ENCODE data around the gene ATP10A.
A peak's percentile ranks its signal among the peaks of the same experiment; 100 is the strongest.

The ATP10A gene

DNA sequence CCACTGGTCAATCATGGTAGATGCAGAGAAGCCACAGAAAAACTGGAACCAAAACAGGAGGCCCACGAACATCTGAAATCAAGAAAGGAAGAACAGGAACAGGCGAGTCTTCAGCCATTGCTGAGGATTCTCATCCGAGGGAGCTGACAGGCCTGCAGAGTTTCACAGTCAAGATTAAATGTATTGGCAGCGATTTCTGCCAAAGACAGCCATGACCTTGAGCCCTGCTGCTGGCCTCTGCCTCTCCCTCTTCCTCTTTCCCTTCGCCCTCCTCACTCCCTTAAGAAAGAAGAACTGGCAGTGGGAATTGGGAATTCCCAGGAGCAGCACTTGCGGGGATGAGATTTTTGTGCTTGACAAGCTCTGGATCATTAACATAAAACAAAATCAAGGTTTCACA is 179.7 kb downstream of the ATP10A start:
- no CpG with 5 or more reads among the region's 6 CpGs for WGBS, 2 donors (ENCODE audit: extremely low coverage in 2 of 2, insufficient read length in 2 of 2, insufficient replicate concordance in 1 of 2)

GRCh38 chr15:25682340-25682739 is 180.8 kb downstream of the ATP10A start:
- Histone ChIP-seq H3K4me1 (ENCODE audit: control insufficient read depth in 2 of 2, insufficient read depth in 1 of 2, low read depth in 1 of 2, low read length in 2 of 2) (peaks cover 8 to 10% of the 10 kb centered on the region in 2 donors), H3K18ac (ENCODE audit: low read length) (peak overlapping the region; percentile 13), H2BK120ac (ENCODE audit: low read depth, low read length) (no peak overlapping the region), H3K4me2 (ENCODE audit: insufficient read depth, low read length, poor library complexity, severe bottlenecking) (no peak overlapping the region), H2BK5ac (ENCODE audit: low read length) (no peak overlapping the region), H3K79me1 (ENCODE audit: low read depth, low read length) (no peaks in the 10 kb centered on the region), H3K27me3 (ENCODE audit: control insufficient read depth in 3 of 3, insufficient read depth in 3 of 3, low read depth in 1 of 3, low read length in 3 of 3) (no peaks in the 10 kb centered on the region), H2BK15ac (ENCODE audit: low read length) (no peak overlapping the region), H3K9me3 (replicated peaks in 1 of 2; ENCODE audit: control insufficient read depth in 2 of 2, insufficient read depth in 1 of 2, low read depth in 1 of 2, low read length in 2 of 2) (peaks cover 0 to 11% of the 10 kb centered on the region in 2 donors), H2AK5ac (ENCODE audit: low read depth, low read length) (no peak overlapping the region), H2BK12ac (ENCODE audit: low read length) (no peak overlapping the region), H3K27ac (replicated peaks; ENCODE audit: low read length) (no peak overlapping the region), H3K36me3 (replicated peaks in 1 of 2; ENCODE audit: control insufficient read depth in 2 of 2, insufficient read depth in 2 of 2, low read length in 2 of 2) (no peaks in the 10 kb centered on the region), H2AFZ (ENCODE audit: low read length) (no peak overlapping the region), H3K4ac (ENCODE audit: low read length) (no peak overlapping the region), H4K91ac (ENCODE audit: low read depth, low read length, poor library complexity) (no peak overlapping the region), H3K14ac (ENCODE audit: low read length) (no peak overlapping the region), H4K8ac (ENCODE audit: low read depth, low read length) (no peak overlapping the region), H3K9ac (ENCODE audit: low read depth, low read length, poor library complexity) (no peak overlapping the region), H3K23ac (ENCODE audit: low read depth, low read length, poor library complexity) (no peak overlapping the region), H3K4me3 (ENCODE audit: low read length in 2 of 2) (no peak overlapping the region)
- WGBS, 2 donors (ENCODE audit: extremely low coverage in 2 of 2, insufficient read length in 2 of 2, insufficient replicate concordance in 1 of 2), result no CpG with 5 or more reads among the region's 7 CpGs
- DNase-seq (ENCODE audit: low spot score), result no peak

More for the DNA sequence above, 179.7 kb downstream of the ATP10A start:
- Histone ChIP-seq H2AK5ac (ENCODE audit: low read depth, low read length) (no peak overlapping the region), H4K91ac (ENCODE audit: low read depth, low read length, poor library complexity) (no peak overlapping the region), H3K27me3 (ENCODE audit: control insufficient read depth in 3 of 3, insufficient read depth in 3 of 3, low read depth in 1 of 3, low read length in 3 of 3) (no peaks in the 10 kb centered on the region), H2AFZ (ENCODE audit: low read length) (no peak overlapping the region), H3K36me3 (replicated peaks in 1 of 2; ENCODE audit: control insufficient read depth in 2 of 2, insufficient read depth in 2 of 2, low read length in 2 of 2) (no peaks in the 10 kb centered on the region), H3K9ac (ENCODE audit: low read depth, low read length, poor library complexity) (no peak overlapping the region), H3K4me3 (ENCODE audit: low read length in 2 of 2) (no peak overlapping the region), H3K18ac (ENCODE audit: low read length) (no peak overlapping the region), H3K4ac (ENCODE audit: low read length) (no peak overlapping the region), H3K4me2 (ENCODE audit: insufficient read depth, low read length, poor library complexity, severe bottlenecking) (no peak overlapping the region), H3K27ac (replicated peaks; ENCODE audit: low read length) (no peak overlapping the region), H3K9me3 (replicated peaks in 1 of 2; ENCODE audit: control insufficient read depth in 2 of 2, insufficient read depth in 1 of 2, low read depth in 1 of 2, low read length in 2 of 2) (peaks cover 0 to 11% of the 10 kb centered on the region in 2 donors), H3K23ac (ENCODE audit: low read depth, low read length, poor library complexity) (no peak overlapping the region), H4K8ac (ENCODE audit: low read depth, low read length) (no peak overlapping the region), H3K79me1 (ENCODE audit: low read depth, low read length) (no peaks in the 10 kb centered on the region), H2BK15ac (ENCODE audit: low read length) (no peak overlapping the region), H3K14ac (ENCODE audit: low read length) (no peak overlapping the region), H3K4me1 (ENCODE audit: control insufficient read depth in 2 of 2, insufficient read depth in 1 of 2, low read depth in 1 of 2, low read length in 2 of 2) (peaks cover 6 to 8% of the 10 kb centered on the region in 2 donors), H2BK12ac (ENCODE audit: low read length) (no peak overlapping the region), H2BK5ac (ENCODE audit: low read length) (no peak overlapping the region), H2BK120ac (ENCODE audit: low read depth, low read length) (no peak overlapping the region)
- DNase-seq (ENCODE audit: low spot score), result no peak

- Histone ChIP-seq H3K9ac (ENCODE audit: low read depth, low read length, poor library complexity) (no peak overlapping the region), H3K4me2 (ENCODE audit: insufficient read depth, low read length, poor library complexity, severe bottlenecking) (no peak overlapping the region), H3K79me1 (ENCODE audit: low read depth, low read length) (no peaks in the 10 kb centered on the region), H3K4me1 (ENCODE audit: control insufficient read depth in 2 of 2, insufficient read depth in 1 of 2, low read depth in 1 of 2, low read length in 2 of 2) (peaks cover 8 to 10% of the 10 kb centered on the region in 2 donors), H2BK15ac (ENCODE audit: low read length) (no peak overlapping the region), H2AK5ac (ENCODE audit: low read depth, low read length) (no peak overlapping the region), H3K4ac (ENCODE audit: low read length) (no peak overlapping the region), H4K8ac (ENCODE audit: low read depth, low read length) (no peak overlapping the region), H3K27ac (replicated peaks; ENCODE audit: low read length) (no peak overlapping the region), H3K9me3 (replicated peaks in 1 of 2; ENCODE audit: control insufficient read depth in 2 of 2, insufficient read depth in 1 of 2, low read depth in 1 of 2, low read length in 2 of 2) (peaks cover 0 to 11% of the 10 kb centered on the region in 2 donors), H2AFZ (ENCODE audit: low read length) (no peak overlapping the region), H3K14ac (ENCODE audit: low read length) (no peak overlapping the region), H3K4me3 (ENCODE audit: low read length in 2 of 2) (no peak overlapping the region), H3K18ac (ENCODE audit: low read length) (no peak overlapping the region), H3K36me3 (replicated peaks in 1 of 2; ENCODE audit: control insufficient read depth in 2 of 2, insufficient read depth in 2 of 2, low read length in 2 of 2) (no peaks in the 10 kb centered on the region), H2BK12ac (ENCODE audit: low read length) (peak overlapping the region; percentile 14), H4K91ac (ENCODE audit: low read depth, low read length, poor library complexity) (no peak overlapping the region), H3K27me3 (ENCODE audit: control insufficient read depth in 3 of 3, insufficient read depth in 3 of 3, low read depth in 1 of 3, low read length in 3 of 3) (no peaks in the 10 kb centered on the region), H3K23ac (ENCODE audit: low read depth, low read length, poor library complexity) (no peak overlapping the region), H2BK120ac (ENCODE audit: low read depth, low read length) (no peak overlapping the region), H2BK5ac (ENCODE audit: low read length) (no peak overlapping the region)
- WGBS, 2 donors (ENCODE audit: extremely low coverage in 2 of 2, insufficient read length in 2 of 2, insufficient replicate concordance in 1 of 2), result no CpG with 5 or more reads among the region's 9 CpGs
- no peak for DNase-seq (ENCODE audit: low spot score)
These were observed 182.5 kb downstream of the ATP10A start for GRCh38 chr15:25680686-25681025.

GRCh38 chr15:25679964-25680685 is 183.0 kb downstream of the ATP10A start:
- Histone ChIP-seq H2BK15ac (ENCODE audit: low read length) (no peak overlapping the region), H3K27ac (replicated peaks; ENCODE audit: low read length) (no peak overlapping the region), H2BK5ac (ENCODE audit: low read length) (no peak overlapping the region), H3K27me3 (ENCODE audit: control insufficient read depth in 3 of 3, insufficient read depth in 3 of 3, low read depth in 1 of 3, low read length in 3 of 3) (no peaks in the 10 kb centered on the region), H4K91ac (ENCODE audit: low read depth, low read length, poor library complexity) (no peak overlapping the region), H4K8ac (ENCODE audit: low read depth, low read length) (no peak overlapping the region), H3K9ac (ENCODE audit: low read depth, low read length, poor library complexity) (no peak overlapping the region), H3K14ac (ENCODE audit: low read length) (no peak overlapping the region), H3K9me3 (replicated peaks in 1 of 2; ENCODE audit: control insufficient read depth in 2 of 2, insufficient read depth in 1 of 2, low read depth in 1 of 2, low read length in 2 of 2) (peaks cover 0 to 11% of the 10 kb centered on the region in 2 donors), H3K23ac (ENCODE audit: low read depth, low read length, poor library complexity) (no peak overlapping the region), H2AK5ac (ENCODE audit: low read depth, low read length) (no peak overlapping the region), H2BK12ac (ENCODE audit: low read length) (peak overlapping the region; percentile 14), H2AFZ (ENCODE audit: low read length) (no peak overlapping the region), H3K4me1 (ENCODE audit: control insufficient read depth in 2 of 2, insufficient read depth in 1 of 2, low read depth in 1 of 2, low read length in 2 of 2) (peaks cover 5 to 9% of the 10 kb centered on the region in 2 donors), H3K79me1 (ENCODE audit: low read depth, low read length) (no peaks in the 10 kb centered on the region), H3K36me3 (replicated peaks in 1 of 2; ENCODE audit: control insufficient read depth in 2 of 2, insufficient read depth in 2 of 2, low read length in 2 of 2) (no peaks in the 10 kb centered on the region), H3K4ac (ENCODE audit: low read length) (no peak overlapping the region), H2BK120ac (ENCODE audit: low read depth, low read length) (no peak overlapping the region), H3K18ac (ENCODE audit: low read length) (no peak overlapping the region), H3K4me3 (ENCODE audit: low read length in 2 of 2) (no peak overlapping the region), H3K4me2 (ENCODE audit: insufficient read depth, low read length, poor library complexity, severe bottlenecking) (no peak overlapping the region)
- no peak for DNase-seq (ENCODE audit: low spot score)
- no CpG with 5 or more reads among the region's 25 CpGs for WGBS, 2 donors (ENCODE audit: extremely low coverage in 2 of 2, insufficient read length in 2 of 2, insufficient replicate concordance in 1 of 2)
